Fibroblast of lung (primary cell): ENCODE measurements around the gene KIRREL3. TPM values are rescaled to one million over a fixed set of nuclear protein-coding genes. Genes with fewer than 3 reads are reported as not detected.

ENCODE experiments used
- DNase-seq, 2 donors: peaks; one replicate each; pipeline versions ENCODE4 v3.0.0 to v3.0.0-alpha.2; 2010; ENCODE audit warnings: low read depth in 2 of 2
- H2AFZ ChIP-seq: 2 replicates; pipeline ENCODE4 v1.5.1; 2012; ENCODE audit warnings: low read length, control low read depth, inconsistent platforms
- H3K27ac ChIP-seq: 2 replicates; pipeline ENCODE4 v1.5.1; 2011; ENCODE audit warnings: low read length, control low read depth; ENCODE audit not compliant: insufficient read depth
- H3K27me3 ChIP-seq: 2 replicates; pipeline ENCODE4 v1.5.1; 2011; ENCODE audit warnings: mild to moderate bottlenecking, low read length; ENCODE audit not compliant: control insufficient read depth, insufficient read depth
- H3K36me3 ChIP-seq: 2 replicates; pipeline ENCODE4 v1.5.1; 2011; ENCODE audit warnings: low read length; ENCODE audit not compliant: control insufficient read depth, insufficient read depth
- H3K4me1 ChIP-seq: 2 replicates; pipeline ENCODE4 v1.5.1; 2011; ENCODE audit warnings: low read length; ENCODE audit not compliant: control insufficient read depth, insufficient read depth; ENCODE audit errors: extremely low read depth
- H3K4me2 ChIP-seq: 2 replicates; pipeline ENCODE4 v1.5.1; 2011; ENCODE audit warnings: low read length, control low read depth; ENCODE audit not compliant: insufficient read depth; ENCODE audit errors: extremely low read depth
- H3K4me3 ChIP-seq, 4 experiments: fragments of 200-600 bp in 1 of 4; sonication (generic) in 1 of 4; replicated peaks in 1 of 4; 2 replicates each; pipeline ENCODE4 v1.5.1; 2011 to 2016; ENCODE audit warnings: low read length in 4 of 4, low read depth in 3 of 4, mild to moderate bottlenecking in 3 of 4, control low read depth in 2 of 4, inconsistent platforms in 1 of 4, mixed read lengths in 1 of 4; ENCODE audit not compliant: insufficient read depth in 1 of 4; ENCODE audit errors: control extremely low read depth in 1 of 4
- H3K79me2 ChIP-seq: 2 replicates; pipeline ENCODE4 v1.5.1; 2012; ENCODE audit warnings: mild to moderate bottlenecking, low read length, inconsistent platforms; ENCODE audit not compliant: control insufficient read depth, insufficient read depth
- H3K9ac ChIP-seq: 2 replicates; pipeline ENCODE4 v1.5.1; 2011; ENCODE audit warnings: mild to moderate bottlenecking, low read length, control low read depth; ENCODE audit not compliant: insufficient read depth
- H3K9me3 ChIP-seq: 2 replicates; pipeline ENCODE4 v1.5.1; 2012; ENCODE audit warnings: low read depth, low read length; ENCODE audit not compliant: control insufficient read depth, insufficient read depth
- H4K20me1 ChIP-seq: 2 replicates; pipeline ENCODE4 v1.5.1; 2011; ENCODE audit warnings: low read length; ENCODE audit not compliant: control insufficient read depth, insufficient read depth; ENCODE audit errors: extremely low read depth
- EZH2 ChIP-seq: IDR thresholded peaks from 2 replicates; pipeline ENCODE4 v1.5.1; 2012; ENCODE audit warnings: low read length, control low read depth, mild to moderate bottlenecking; ENCODE audit errors: missing control alignments
- polyA plus RNA-seq, 2 donors: library from polyadenylated mRNA; depleted of rRNA in 1 of 2; stranded (reverse) in 1 of 2; unstranded in 1 of 2; fragments of >200 nt; gene quantifications; 2 replicates each; pipeline ENCODE4 v1.2.1, GENCODE V29; 2011 to 2012; ENCODE audit warnings: missing spikeins in 1 of 2
- total RNA-seq: library from RNA; depleted of rRNA; stranded (reverse); fragments of >200 nt; gene quantifications from 2 replicates; pipeline ENCODE4 v1.2.1, GENCODE V29; 2014
- TF ChIP-seq, protein P1 (sequence below), 2 donors: IDR thresholded peaks in 1 of 2; conservative IDR thresholded peaks in 1 of 2; 1 replicate in 1 of 2; 2 replicates in 1 of 2; pipeline ENCODE4 v1.5.1; 2011 to 2012; ENCODE audit warnings: low read length in 2 of 2, control low read depth in 1 of 2, inconsistent platforms in 1 of 2, low read depth in 1 of 2, mild to moderate bottlenecking in 1 of 2

KIRREL3 gene
- total and polyA plus RNA-seq, 2 donors (not counting 1 experiment from before 2014, with no cell fraction given) = 2.8 to 6.1 TPM

- no peaks in the 10 kb centered on the region for H3K9me3 ChIP-seq
- H3K79me2 ChIP-seq = no peaks in the 10 kb centered on the region
- H3K4me3 ChIP-seq = no peak overlapping the region
- no peaks in the 10 kb centered on the region for H3K36me3 ChIP-seq
- DNase-seq = no peak
- no peak for TF ChIP-seq EZH2
- TF ChIP-seq, protein P1, sequence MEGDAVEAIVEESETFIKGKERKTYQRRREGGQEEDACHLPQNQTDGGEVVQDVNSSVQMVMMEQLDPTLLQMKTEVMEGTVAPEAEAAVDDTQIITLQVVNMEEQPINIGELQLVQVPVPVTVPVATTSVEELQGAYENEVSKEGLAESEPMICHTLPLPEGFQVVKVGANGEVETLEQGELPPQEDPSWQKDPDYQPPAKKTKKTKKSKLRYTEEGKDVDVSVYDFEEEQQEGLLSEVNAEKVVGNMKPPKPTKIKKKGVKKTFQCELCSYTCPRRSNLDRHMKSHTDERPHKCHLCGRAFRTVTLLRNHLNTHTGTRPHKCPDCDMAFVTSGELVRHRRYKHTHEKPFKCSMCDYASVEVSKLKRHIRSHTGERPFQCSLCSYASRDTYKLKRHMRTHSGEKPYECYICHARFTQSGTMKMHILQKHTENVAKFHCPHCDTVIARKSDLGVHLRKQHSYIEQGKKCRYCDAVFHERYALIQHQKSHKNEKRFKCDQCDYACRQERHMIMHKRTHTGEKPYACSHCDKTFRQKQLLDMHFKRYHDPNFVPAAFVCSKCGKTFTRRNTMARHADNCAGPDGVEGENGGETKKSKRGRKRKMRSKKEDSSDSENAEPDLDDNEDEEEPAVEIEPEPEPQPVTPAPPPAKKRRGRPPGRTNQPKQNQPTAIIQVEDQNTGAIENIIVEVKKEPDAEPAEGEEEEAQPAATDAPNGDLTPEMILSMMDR (conservative IDR thresholded peaks at IDR 0.05 in 1 of 2, IDR thresholded peaks at IDR 0.05 in 1 of 2; ENCODE audit: low read depth in 1 of 2, low read length in 2 of 2) = no peak
- no peak overlapping the region for H3K4me2 ChIP-seq
- H3K4me1 ChIP-seq = no peaks in the 10 kb centered on the region
- H3K27ac ChIP-seq = no peak overlapping the region
- peaks cover 5% of the 10 kb centered on the region for H3K27me3 ChIP-seq
- no peak overlapping the region for H3K9ac ChIP-seq
- H2AFZ ChIP-seq = no peak overlapping the region
- no peaks in the 10 kb centered on the region for H4K20me1 ChIP-seq
Measured at GRCh38 chr11:126461996-126462395, 538.6 kb downstream of the KIRREL3 start.

DNA sequence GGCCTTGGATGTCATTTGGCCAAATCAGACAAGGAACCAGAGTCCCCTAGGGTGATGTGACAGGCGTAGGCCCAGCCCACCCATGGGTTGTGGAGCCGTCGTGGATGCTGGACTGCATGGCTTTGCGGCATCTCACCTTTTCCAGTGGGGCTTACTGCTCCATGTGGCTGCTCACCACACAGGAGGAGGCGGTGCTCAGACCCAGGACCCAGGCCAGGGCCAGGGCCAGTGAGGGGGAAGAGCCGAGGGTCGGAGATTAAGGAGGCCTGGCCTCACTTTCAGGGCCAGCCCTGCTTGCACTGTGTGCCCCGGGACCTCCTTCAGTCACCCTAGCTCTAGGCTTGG lies 539.5 kb downstream of the KIRREL3 start:
- H3K79me2 ChIP-seq = no peaks in the 10 kb centered on the region
- no peaks in the 10 kb centered on the region for H3K36me3 ChIP-seq
- H3K9me3 ChIP-seq = no peaks in the 10 kb centered on the region
- peaks cover 5% of the 10 kb centered on the region for H3K27me3 ChIP-seq
- H3K27ac ChIP-seq = no peak overlapping the region
- no peak for TF ChIP-seq EZH2
- TF ChIP-seq, protein P1 (conservative IDR thresholded peaks at IDR 0.05 in 1 of 2, IDR thresholded peaks at IDR 0.05 in 1 of 2; ENCODE audit: low read depth in 1 of 2, low read length in 2 of 2) = no peak
- H2AFZ ChIP-seq = no peak overlapping the region
- no peak overlapping the region for H3K9ac ChIP-seq
- no peak for DNase-seq
- no peaks in the 10 kb centered on the region for H3K4me1 ChIP-seq
- H3K4me2 ChIP-seq = no peak overlapping the region
- no peaks in the 10 kb centered on the region for H4K20me1 ChIP-seq
- no peak overlapping the region for H3K4me3 ChIP-seq

- Histone ChIP-seq H3K27ac (no peak overlapping the region), H3K9me3 (no peaks in the 10 kb centered on the region), H2AFZ (no peak overlapping the region), H3K4me2 (no peak overlapping the region), H3K4me3 (no peak overlapping the region), H3K79me2 (no peaks in the 10 kb centered on the region), H3K36me3 (no peaks in the 10 kb centered on the region), H3K4me1 (no peaks in the 10 kb centered on the region), H4K20me1 (no peaks in the 10 kb centered on the region), H3K27me3 (peaks cover 5% of the 10 kb centered on the region), H3K9ac (no peak overlapping the region)
- no peak for TF ChIP-seq EZH2
- TF ChIP-seq, protein P1 (conservative IDR thresholded peaks at IDR 0.05 in 1 of 2, IDR thresholded peaks at IDR 0.05 in 1 of 2; ENCODE audit: low read depth in 1 of 2, low read length in 2 of 2) = no peak
- no peak for DNase-seq
Measured at GRCh38 chr11:126460417-126461095, 540.0 kb downstream of the KIRREL3 start.
